ENCODE data around the gene DNAJB6.

Gene DNAJB6

DNA sequence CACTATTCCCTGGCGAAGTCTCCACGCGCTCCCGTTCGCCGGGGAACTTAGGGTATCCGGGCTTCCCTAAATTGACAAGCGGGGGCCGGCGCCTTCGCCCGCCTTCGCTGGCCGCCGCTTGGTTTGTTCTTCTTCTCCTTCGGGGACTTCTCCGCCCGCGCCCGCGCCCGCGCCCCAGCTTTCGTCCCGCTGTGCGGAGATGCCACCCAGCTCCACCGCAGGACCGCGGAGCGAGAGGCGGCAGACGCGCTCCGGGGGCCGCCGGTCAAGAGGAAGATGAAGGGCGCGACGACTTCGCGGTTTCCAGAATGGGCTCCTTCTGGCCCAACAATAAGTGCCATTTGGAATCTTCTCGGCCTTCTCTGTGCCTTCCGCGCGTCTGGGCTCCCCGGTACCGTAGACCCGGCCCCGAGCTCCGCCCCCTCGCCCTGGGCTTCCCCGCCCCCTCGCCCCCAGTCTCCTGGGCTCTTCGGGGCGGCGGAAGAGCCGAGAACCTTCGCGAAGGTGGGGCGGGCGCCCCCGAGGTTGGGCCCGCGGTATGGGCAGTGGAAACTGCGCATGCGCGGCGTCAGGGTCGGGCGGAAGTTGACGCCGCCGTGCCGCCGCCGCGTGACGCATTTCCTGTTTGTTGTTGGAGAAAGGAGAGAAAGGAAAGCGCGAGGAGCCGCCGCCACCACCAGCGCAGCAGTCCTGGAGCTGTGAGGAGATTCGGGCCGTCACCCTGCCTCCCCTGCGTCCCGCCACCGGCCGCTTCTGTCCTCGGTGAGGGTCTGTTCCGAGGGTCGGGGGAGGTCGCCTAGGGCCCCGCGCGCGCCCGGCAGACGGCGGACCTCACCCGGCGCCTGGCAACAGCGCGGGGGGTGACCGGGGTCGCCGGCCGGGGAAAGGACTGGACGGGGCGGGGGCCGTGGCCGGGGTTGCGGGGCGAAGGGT, at the start of gene DNAJB6:
Gene DNAJB6, plus strand, starts transcription at position 622 of the 933 bp plus-strand sequence. CDS start 21,569 bp downstream, outside the sequence.
- DNase-seq, result peak; percentile 84

DNA sequence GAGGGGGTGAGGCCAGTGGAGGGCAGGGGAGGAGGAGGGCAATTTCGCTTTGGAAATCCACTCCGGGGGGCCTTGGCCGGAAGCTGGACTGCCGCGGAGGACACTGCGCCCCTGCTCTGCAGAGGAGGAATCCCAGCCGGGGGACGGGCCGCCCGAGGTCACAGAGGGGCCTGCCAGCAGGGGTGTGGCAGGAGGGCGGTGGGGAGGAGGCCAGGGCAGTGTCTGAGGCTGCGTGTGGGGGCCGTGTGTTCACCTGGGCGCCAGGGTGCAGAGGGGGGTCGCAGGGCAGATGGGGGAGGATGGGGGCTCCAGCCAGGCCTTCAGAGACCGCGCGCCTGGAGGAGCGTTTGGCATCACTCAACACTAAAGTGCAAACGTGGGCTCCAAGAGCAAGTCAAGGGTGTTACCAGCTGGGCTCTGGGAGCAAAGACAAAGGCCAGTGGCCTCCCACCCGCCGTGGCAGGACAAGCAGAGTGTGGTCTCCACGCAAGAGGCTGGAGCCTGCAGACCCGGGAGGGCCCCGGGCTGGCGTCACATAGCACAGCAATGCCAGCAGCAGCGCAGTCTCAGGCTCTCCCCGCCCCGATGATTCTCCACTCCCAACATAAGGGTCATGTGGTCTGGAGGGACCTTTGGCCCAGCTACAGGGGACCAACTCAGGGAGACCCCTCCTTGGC, 45.3 kb upstream of the DNAJB6 start:
- DNase-seq, result no peak

DNA sequence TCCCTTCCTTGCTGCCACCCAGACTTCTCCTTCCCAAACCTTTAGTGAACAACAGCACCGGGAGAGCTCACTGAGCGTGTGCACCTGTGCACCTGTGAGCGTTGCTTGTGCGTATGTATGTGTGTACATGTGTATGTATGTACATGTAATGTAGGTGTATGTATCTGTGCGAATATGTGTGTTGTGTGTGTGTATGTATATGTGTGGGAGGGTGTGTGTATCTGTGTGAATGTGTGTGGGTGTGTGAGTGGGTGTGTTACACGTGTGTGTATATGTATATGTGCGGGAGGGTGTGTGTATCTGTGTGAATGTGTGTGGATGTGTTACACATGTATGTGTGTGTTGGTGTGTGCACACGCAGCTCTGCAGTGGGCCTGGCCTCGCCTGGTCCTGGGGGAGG, 44.5 kb upstream of the DNAJB6 start:
- no peak for DNase-seq

DNA sequence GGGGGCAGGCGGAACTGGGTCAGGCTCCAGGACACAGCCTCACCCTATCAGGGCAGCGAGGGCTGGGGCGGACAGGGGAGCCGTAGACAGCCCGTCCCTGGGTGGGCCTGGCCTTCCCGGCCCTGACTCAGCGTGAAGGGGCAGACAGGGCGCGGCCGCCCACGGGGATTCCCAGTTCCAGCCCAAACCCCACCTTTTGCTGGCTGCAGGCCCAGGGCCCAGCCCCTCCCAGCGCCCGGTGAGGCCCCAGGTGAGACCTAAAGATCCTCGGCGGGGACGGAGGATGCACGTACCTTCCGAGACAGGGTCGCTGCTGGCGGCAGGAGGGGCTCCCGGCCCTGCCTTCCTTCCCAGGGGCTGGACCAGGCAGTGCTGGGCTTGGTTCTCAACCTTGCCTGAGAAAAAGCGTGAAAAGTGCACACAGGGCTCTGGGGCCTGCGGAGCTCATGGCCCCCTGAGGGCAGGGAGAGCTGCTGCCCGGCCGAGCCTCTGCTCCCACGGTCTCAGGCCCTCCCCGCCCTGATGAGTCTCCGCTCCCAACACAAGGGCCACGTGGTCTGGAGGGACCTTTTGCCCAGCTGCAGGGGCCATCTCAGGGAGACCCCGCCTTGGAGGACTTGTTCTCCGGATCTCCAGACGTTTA, 43.9 kb upstream of the DNAJB6 start:
- DNase-seq, result no peak

DNA sequence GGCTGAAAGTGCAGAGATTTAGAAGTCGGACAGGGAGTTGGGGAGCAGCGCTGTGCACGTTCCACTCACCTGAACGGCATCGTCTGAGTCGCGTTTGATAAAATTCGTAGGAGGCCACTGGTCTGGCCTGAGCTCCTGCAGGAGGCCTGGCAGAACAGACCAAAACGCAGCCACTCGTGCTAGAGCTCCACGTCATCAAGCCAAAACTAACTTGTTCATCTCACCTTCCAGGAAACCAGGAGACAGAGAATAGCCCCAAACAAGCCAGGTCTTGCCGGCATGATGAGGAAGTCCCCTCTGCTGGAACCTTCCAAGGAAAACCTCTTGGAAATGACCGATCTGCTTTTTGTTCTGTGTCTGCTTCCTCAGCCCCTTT, 43.4 kb upstream of the DNAJB6 start:
- no peak for DNase-seq

DNA sequence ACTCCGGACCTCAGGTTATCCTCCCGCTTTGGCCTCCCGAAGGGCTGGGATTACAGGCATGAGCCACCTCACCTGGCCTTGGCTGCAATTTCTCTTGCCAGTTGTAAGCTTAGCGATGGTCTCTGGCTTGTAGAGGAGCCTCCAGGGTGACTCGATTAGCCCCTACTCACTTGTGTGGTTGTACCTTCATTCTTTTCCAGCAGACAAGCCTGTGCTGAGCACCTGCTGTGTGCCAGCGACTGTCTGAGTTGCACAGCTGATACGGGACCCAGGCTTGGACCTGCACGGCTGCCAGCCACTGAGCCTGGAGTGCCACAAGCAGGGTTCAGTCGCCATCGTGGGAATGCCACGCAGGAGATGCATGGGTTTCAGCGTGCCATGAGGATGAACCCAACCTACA, 42.0 kb upstream of the DNAJB6 start:
- no peak for DNase-seq

DNA sequence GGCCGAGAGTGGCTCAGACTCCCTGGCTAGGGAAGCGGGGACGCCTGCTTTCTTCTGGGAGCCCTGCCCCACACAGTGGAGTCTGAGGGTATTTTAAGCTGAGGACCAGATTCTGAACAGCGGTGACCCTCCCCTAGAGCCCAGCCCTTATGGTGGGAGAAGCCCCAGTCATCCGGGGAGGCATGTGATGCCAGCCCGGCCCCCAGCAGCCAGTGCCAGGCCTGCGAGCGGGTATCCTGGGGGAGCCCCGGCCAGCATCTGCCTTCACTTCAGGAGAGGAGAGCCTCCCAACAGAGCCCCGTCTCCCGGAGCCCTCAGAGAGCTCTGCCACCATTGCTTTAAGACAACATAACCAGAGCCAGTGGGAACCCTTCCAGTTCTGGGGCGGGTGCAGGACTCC, 41.5 kb upstream of the DNAJB6 start:
- DNase-seq, result no peak

DNA sequence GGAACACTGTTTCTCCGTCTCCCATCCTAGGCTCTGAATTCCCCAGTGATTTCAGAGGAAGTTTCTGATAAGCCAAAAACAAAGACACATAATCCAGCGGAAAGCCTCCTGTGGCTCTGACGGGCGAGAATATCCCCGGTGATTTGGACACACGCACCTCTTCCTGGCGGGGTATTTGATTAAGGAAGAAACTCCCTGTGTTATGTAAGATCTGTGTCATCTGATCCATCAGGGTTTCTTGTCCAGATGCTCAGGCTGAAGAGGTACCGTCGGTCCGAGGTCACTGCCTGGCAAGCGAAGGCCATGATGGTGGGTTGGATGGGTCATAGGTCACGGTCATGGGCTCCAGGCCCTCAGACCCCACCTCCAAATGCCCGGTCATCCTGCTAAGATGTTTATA, 39.6 kb upstream of the DNAJB6 start:
- no peak for DNase-seq

DNA sequence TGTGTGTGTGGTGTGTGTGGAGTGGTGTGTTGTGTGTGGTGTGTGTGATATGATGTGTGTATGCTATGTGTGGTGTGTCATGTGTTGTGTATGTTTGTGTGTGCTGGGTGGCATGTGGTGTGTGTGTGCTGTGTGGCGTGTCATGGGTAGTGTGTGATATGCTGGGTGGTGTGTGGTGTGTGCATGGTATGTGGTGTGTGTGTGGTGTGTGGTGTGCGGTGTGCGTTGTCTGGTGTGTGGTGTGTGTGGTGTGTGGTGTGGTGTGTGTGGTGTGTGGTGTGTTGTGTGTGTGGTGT, 37.5 kb upstream of the DNAJB6 start:
- no peak for DNase-seq

DNA sequence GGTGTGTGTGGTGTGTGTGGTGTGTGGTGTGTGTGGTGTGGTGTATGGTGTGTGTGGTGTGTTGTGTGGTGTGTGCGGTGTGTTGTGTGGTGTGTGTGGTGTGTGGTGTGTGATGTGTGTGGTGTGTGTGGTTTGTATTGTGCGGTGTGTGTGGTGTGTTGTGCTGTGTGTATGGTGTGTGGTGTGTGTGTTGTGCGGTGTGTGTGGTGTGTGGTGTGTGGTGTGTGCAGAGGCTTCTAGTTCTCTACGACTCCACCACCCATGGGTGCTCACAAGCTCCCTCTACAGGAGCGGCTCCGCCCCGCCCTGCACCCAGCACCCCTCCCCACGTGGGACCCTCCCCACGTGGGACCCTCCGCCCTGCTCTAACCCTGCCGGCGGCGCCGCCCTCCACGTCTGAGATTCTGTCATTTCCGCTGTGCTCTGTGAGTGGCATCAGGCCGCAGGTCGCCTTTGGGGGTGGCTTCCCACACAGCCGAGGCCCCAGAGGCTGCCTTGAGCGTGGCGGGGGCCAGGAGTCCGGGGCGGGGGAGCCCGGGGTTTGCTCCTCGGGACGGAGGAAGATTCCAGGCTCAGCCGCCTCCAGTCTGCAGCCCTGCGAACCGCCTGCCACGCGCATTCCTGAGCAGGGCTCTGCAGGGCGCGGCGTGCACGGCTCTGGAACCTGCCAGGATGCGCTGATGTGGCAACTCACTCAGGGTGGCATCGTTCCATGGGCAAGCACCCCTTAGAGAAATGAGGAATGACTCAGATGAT, 37.0 kb upstream of the DNAJB6 start:
- no peak for DNase-seq

DNA sequence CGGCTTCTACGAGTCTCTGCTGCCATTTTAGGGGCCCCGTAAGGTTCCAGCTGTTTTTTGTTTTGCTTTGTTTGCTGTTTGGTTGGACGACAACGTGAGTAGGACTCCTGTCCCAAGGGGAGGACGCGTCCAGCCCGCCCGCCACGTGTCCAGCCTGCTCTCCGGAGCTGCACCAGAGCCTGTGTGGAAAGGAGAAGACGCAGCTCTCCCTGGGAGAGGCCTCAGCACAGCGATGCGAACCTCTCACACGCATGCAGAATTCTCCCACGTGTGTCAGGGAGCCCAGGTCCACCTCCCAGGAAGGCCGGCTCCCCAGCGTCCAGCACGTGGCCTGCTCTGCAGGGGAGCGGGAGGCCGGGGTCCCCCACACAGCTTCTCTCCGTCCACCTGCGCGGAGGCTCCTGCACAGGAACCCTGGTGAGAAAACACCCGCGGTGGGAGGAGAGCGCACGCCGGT, 36.4 kb upstream of the DNAJB6 start:
- no peak for DNase-seq

DNA sequence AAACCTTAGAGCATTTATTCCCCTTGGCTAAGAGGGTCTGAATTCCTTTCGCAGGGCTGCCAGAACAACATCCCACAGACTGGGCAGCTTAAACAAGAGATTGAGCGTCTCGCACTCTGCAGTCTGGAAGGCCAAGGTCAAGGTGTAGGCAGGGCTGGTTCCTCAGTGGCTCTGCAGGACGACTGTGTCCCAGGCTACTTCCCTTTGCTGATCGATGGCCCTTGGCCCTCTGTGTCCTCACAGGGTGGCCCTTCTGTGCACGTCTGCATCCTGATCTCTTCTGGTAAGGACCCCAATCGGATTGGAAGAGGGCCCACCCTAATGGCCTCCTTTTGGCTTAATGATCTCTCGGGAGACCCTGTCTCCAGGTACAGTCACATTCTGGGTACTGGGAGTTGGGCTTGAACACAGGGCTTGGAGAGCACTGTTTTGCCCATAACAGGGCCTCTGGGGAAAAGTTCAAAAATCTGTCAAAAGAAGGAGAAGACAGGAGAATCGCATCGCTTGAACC, 35.1 kb upstream of the DNAJB6 start:
- no peak for DNase-seq

DNA sequence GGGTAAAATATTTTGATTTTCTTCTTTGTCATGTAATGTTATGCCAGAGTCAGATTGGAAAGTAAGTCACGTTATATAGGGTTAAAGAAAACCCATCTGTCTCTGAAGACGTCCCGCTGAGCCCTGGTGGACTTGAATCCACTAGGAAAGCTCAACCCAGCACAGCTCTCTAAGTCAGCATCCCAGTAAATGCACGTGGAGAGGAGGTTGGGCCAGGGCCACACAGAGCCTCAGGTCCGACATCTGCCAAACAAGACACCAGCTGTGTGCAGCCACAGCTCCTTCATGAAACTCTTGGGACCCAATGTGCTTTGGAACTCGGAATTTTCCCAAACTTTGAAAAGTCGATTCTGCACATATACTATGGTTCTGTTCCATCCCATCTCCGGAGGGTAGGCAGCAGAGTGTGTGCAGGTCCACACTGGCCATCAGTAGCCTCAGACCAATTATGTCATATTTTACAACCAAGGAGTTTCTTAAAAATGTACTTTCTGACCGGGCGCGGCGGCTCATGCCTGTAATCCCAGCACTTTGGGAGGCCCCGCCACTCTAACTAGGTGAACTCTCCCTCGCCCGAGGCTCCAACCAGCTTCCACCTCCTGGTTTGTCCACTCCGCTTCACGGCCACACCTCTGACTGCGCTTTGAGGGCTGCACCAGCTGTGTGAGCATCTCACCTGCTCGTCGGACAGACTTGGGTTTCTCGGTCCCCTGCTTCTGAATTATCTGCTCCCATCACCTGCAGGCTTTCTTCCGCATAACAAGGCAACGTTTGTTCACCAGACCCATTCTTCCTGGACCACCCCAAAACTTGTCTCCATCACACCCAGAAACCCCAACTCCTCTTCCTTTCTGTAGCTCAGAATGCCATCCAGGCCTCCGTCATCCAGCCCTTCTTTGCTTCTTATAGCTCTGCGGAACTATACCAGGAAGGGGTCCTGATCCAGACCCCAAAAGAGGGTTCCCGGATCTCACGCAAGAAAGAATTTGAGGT, 29.7 kb upstream of the DNAJB6 start:
- DNase-seq, result no peak

DNA sequence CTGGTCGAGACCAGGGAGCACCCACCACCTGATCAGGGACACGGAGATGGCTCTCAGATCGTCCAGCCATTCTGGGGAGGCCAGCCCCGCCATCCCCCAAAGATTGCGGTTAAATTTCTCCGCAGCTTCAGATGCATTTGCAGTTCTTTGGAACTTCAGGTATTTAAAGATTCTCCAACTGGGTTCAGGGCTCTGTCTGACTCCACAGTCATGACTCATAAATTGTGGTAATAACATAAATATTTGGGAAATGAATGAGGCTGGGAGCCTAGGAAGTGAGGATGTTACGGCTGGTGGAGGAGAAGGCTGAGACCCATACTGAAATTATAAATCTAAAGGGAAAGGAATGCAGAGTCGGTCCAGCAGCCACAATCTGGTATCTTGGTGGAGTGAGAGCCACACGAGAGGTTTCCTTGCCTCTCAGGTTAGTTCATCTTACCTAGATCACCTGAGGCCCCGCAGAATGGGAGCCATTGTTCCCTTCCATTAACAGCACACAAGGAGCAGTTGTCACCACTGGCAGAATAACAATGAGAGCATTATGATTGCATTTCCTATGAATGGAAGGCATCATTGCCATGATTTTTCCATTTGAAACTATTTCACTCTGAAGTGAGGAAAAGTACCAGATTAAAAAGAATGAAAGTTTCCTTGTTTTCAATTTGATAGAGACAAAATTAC, 26.7 kb upstream of the DNAJB6 start:
- DNase-seq, result no peak

DNA sequence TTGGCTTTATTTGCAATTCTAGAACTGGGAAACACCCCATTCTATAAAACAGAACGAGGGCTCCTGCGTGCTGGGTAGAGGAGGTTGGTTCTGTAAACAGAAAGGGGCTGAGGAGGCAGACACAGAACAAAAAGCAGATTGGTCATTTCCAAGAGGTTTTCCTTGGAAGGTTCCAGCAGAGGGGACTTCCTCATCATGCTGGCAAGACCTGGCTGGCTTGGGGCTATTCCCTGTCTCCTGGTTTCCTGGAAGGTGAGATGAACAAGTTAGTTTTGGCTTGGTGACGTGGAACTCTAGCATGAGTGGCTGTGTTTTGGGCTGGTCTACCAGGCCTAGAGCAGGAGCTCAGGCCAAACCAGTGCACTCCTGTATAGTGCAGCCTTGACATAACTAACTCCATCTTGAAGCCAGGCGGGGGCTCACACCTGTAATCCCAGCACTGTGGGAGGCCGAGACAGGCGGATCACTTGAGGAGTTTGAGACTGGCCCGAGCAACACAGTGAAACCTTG, 26.1 kb upstream of the DNAJB6 start:
- DNase-seq, result no peak

DNA sequence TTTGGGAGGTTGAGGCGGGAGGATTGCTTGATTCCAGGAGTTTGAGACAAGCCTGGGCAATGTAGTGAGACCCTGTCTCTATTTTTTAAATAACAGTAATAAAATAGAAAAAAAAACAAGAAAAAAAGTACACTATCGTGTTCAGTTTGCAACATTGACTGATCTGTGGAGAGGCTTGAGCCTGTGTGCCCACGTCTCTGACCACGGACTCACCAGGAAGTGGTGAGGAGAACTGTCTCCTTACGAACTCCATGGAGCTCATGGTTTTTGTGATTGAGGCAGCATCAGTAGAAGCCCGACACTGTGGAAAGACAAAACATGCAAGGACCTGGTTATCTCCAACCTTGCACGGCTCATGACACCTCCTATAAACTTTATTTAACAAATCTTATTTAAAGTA, 23.9 kb upstream of the DNAJB6 start:
- DNase-seq, result no peak

DNA sequence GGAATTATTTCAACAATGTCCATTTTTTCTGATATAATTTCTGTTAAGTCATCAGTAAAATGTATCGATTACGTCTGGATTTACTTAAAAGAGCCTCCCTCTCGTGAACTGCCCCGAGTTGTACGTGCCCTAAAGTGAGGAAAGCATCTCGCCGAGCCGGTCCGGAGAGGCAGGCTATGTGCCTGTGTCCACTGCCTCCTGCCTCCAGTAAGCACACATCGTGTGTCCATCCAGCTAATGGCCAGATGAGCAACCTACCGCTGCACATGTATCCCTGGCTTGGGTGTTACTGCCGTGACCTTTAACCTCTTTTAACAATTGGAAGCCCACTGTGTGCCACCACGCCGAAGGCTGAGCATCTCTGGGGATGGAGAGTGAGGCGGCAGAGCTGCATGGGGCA, 23.2 kb upstream of the DNAJB6 start:
- DNase-seq, result no peak

DNA sequence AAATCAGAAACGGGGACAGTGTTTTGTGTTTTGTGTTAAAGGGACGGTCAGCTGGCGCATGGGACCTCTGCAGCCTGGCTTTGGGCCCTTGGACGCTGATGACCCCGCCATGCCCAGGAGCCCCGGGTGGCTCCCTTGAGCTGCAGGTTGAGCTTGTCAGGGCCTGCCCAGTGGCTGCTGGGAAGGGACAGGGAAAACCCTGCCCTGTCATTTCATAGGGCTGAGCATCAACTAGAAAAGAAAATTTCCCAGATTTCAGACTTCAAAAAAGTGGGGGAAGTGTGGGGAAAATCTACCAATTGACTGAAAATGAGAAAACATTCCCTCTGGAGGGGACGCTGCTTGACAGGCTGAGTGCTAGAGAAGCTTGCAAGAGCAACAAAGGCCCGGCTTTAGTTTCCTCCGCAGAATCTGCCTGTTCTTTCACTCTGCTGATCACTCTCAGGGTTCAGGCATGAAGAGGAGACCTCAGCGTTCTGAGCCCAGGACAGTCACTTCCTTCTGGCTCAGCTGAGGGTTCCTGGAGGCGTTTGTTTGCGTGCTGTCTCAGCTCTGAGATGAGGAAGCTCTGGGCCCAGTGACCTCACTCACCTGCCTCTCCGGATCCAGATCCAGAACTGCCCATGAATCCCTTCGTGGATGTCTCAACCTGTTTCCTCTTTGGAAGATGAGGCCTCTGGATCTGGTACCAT, 18.6 kb upstream of the DNAJB6 start:
- DNase-seq, result no peak

DNA sequence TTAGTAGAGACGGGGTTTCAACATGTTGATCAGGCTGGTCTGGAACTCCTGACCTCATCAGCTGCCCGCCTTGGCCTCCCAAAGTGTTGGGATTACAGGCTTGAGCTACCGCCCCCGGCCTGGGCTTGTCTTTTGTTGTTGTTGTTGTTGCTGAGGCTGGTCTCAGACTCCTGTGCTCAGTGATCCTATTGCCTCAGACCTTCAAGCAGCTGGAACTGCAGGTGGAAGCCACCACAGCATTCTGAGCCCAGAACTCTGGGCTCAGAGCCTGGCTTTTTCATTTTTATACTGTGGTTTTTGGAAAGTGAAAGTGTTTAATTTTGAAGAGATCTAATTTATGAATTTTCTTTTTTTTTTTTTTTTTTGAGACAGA, 16.2 kb upstream of the DNAJB6 start:
- no peak for DNase-seq

DNA sequence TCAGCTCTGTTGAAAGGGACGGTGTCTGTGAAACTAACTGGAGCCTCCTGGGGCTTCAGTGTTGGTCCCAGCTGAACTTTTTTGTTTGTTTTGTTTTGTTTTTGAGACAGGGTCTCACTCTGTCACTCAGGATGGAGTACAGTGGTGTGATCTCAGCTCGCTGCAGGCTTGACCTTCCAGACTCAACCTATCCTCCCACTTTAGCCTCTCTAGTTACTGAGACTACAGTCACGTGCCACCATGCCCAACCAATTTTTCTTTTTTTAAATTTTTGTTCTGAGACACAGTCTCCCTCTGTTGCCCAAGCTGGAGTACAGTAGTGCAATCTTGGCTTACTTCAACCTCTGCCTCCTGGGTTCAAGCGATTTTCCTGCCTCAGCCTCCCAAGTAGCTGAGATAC, 13.4 kb upstream of the DNAJB6 start:
- no peak for DNase-seq
